SU-DHL-6 (cell line): ENCODE measurements around the gene PDE4D.

Experiments
- H2AFZ ChIP-seq: fragments of 200-600 bp; sonication (generic); 2 replicates; pipeline ENCODE4 v1.6.1; 2014; ENCODE audit warnings: low read depth, mild to moderate bottlenecking, moderate library complexity, mixed read lengths, antibody characterized with exemption, low read length; ENCODE audit not compliant: severe bottlenecking
- H3F3A ChIP-seq: fragments of 200-600 bp; shearing (Covaris generic); 2 replicates; pipeline ENCODE4 v1.6.0; 2016; ENCODE audit warnings: antibody characterized with exemption, mild to moderate bottlenecking; ENCODE audit not compliant: insufficient read depth
- H3K27ac ChIP-seq: fragments of 200-600 bp; sonication (generic); 2 replicates; pipeline ENCODE4 v1.5.1; 2016; ENCODE audit warnings: low read depth, mild to moderate bottlenecking, low read length, moderate library complexity, mixed read lengths
- H3K27me3 ChIP-seq: fragments of 200-600 bp; sonication (generic), shearing (Covaris generic); 2 replicates; pipeline ENCODE4 v1.6.0; 2014; ENCODE audit warnings: mild to moderate bottlenecking, low read length
- H3K36me3 ChIP-seq: fragments of 200-600 bp; sonication (generic); 2 replicates; pipeline ENCODE4 v1.6.1; 2014; ENCODE audit warnings: mild to moderate bottlenecking, low read length, mixed read lengths
- H3K4me2 ChIP-seq: fragments of 300-600, 200-600 bp; shearing (Covaris generic), sonication (generic); 2 replicates; pipeline ENCODE4 v1.6.0; 2014; ENCODE audit warnings: low read length, low read depth, mild to moderate bottlenecking; ENCODE audit not compliant: poor library complexity, severe bottlenecking
- H3K4me3 ChIP-seq: fragments of 200-600 bp; sonication (generic); 2 replicates; pipeline ENCODE4 v1.5.1; 2014; ENCODE audit warnings: antibody characterized with exemption, low read length, mild to moderate bottlenecking, mixed read lengths; ENCODE audit not compliant: insufficient read depth, poor library complexity, severe bottlenecking
- H3K79me2 ChIP-seq: fragments of 200-600 bp; sonication (generic); 2 replicates; pipeline ENCODE4 v1.6.1; 2014; ENCODE audit warnings: mild to moderate bottlenecking, low read length, moderate library complexity; ENCODE audit not compliant: insufficient read depth
- H3K9ac ChIP-seq: fragments of 200-600 bp; sonication (generic); 2 replicates; pipeline ENCODE4 v1.7.0; 2014; ENCODE audit warnings: mild to moderate bottlenecking, low read length
- H3K9me2 ChIP-seq: fragments of 200-600 bp; sonication (generic); replicated peaks from 2 replicates; pipeline ENCODE4 v1.6.1; 2014; ENCODE audit warnings: low read length; ENCODE audit not compliant: insufficient read depth
- H3K9me3 ChIP-seq: fragments of 200-600 bp; sonication (generic); 2 replicates; pipeline ENCODE4 v1.6.1; 2014; ENCODE audit warnings: low read length, mixed read lengths; ENCODE audit not compliant: insufficient read depth
- H4K20me1 ChIP-seq: fragments of 200-600 bp; sonication (generic); 2 replicates; pipeline ENCODE4 v1.6.1; 2014; ENCODE audit warnings: low read depth, mild to moderate bottlenecking, antibody characterized with exemption, low read length, moderate library complexity, mixed read lengths
- CTCF ChIP-seq: fragments of 200-600 bp; sonication (generic); IDR thresholded peaks from one replicate; pipeline ENCODE4 v1.5.1; 2017; ENCODE audit warnings: antibody characterized with exemption, mild to moderate bottlenecking, low read length, moderate library complexity; ENCODE audit not compliant: insufficient read depth, poor library complexity, severe bottlenecking
- EZH2phosphoT487 ChIP-seq: fragments of 200-600 bp; sonication (generic), shearing (Covaris generic); conservative IDR thresholded peaks from 2 replicates; pipeline ENCODE4 v1.6.1; 2018; ENCODE audit warnings: mild to moderate bottlenecking, antibody characterized with exemption, low read length, moderate library complexity, mixed read lengths

PDE4D gene

GRCh38 chr5:59618644-59619043 is 274.9 kb downstream of the PDE4D start:
- Histone ChIP-seq H4K20me1 (no peaks in the 10 kb centered on the region), H3K9me2 (no peaks in the 10 kb centered on the region), H3K36me3 (no peaks in the 10 kb centered on the region), H3K79me2 (no peaks in the 10 kb centered on the region), H3K9me3 (no peaks in the 10 kb centered on the region), H3F3A (no peaks in the 10 kb centered on the region), H3K4me3 (no peak overlapping the region), H3K4me2 (no peak overlapping the region), H3K27me3 (no peaks in the 10 kb centered on the region), H3K27ac (no peak overlapping the region), H3K9ac (no peak overlapping the region), H2AFZ (no peak overlapping the region)
- TF ChIP-seq EZH2phosphoT487: no peak
- TF ChIP-seq CTCF: no peak

- H3K9me3 ChIP-seq: no peaks in the 10 kb centered on the region
- no peak overlapping the region for H3K27ac ChIP-seq
- no peaks in the 10 kb centered on the region for H3F3A ChIP-seq
- H3K4me3 ChIP-seq: no peak overlapping the region
- H3K9me2 ChIP-seq: no peaks in the 10 kb centered on the region
- no peak for TF ChIP-seq EZH2phosphoT487
- no peak for TF ChIP-seq CTCF
- H3K79me2 ChIP-seq: no peaks in the 10 kb centered on the region
- no peaks in the 10 kb centered on the region for H3K36me3 ChIP-seq
- H3K9ac ChIP-seq: no peak overlapping the region
- no peaks in the 10 kb centered on the region for H4K20me1 ChIP-seq
- H2AFZ ChIP-seq: no peak overlapping the region
- no peak overlapping the region for H3K4me2 ChIP-seq
- H3K27me3 ChIP-seq: no peaks in the 10 kb centered on the region
These were observed 276.2 kb downstream of the PDE4D start for GRCh38 chr5:59617186-59617771.

GRCh38 chr5:59616413-59616812 is 277.1 kb downstream of the PDE4D start:
- H3K27ac ChIP-seq: no peak overlapping the region
- no peak overlapping the region for H3K4me3 ChIP-seq
- no peaks in the 10 kb centered on the region for H3K36me3 ChIP-seq
- H3K9me3 ChIP-seq: no peaks in the 10 kb centered on the region
- no peaks in the 10 kb centered on the region for H3K79me2 ChIP-seq
- no peak overlapping the region for H3K9ac ChIP-seq
- no peaks in the 10 kb centered on the region for H4K20me1 ChIP-seq
- H3K4me2 ChIP-seq: no peak overlapping the region
- no peaks in the 10 kb centered on the region for H3K9me2 ChIP-seq
- no peaks in the 10 kb centered on the region for H3F3A ChIP-seq
- H3K27me3 ChIP-seq: no peaks in the 10 kb centered on the region
- no peak for TF ChIP-seq EZH2phosphoT487
- no peak for TF ChIP-seq CTCF
- no peak overlapping the region for H2AFZ ChIP-seq
